Measurements from ENCODE around the gene FZD2. TPM values are rescaled to one million over a fixed set of nuclear protein-coding genes. Genes with fewer than 3 reads are reported as not detected.

FZD2 gene
- total and polyA plus RNA-seq, 2 of the 8 experiments (the other 6 are each of a cell fraction or from before 2014, with no cell fraction given), result 17.6 to 86.7 TPM

GRCh38 chr17:44610331-44610730 is 53.0 kb downstream of the FZD2 start (continued):
- TF ChIP-seq EGR1 (IDR thresholded peaks at IDR 0.05; ENCODE audit: borderline replicate concordance, low read depth, low read length) (no peak), SRF (IDR thresholded peaks at IDR 0.05; ENCODE audit: low read depth, low read length) (no peak), NANOG (IDR thresholded peaks at IDR 0.05; ENCODE audit: insufficient read depth, low read depth, low read length, poor library complexity, severe bottlenecking) (no peak), E2F6 (IDR thresholded peaks at IDR 0.05) (no peak), RNF2 (IDR thresholded peaks at IDR 0.05; ENCODE audit: borderline replicate concordance, low read depth, low read length, missing control alignments, poor library complexity, severe bottlenecking) (no peak), SIRT6 (IDR thresholded peaks at IDR 0.05; ENCODE audit: low read length) (no peak), ZNF274 (IDR thresholded peaks at IDR 0.05; ENCODE audit: borderline replicate concordance, extremely low read depth, low read length) (no peak), KDM4A (IDR thresholded peaks at IDR 0.05; ENCODE audit: low read depth, low read length, severe bottlenecking) (no peak), SIN3A (conservative IDR thresholded peaks at IDR 0.05 in 1 of 2, IDR thresholded peaks at IDR 0.05 in 1 of 2; ENCODE audit: low read depth in 1 of 2, low read length in 2 of 2) (no peak), CHD1 (IDR thresholded peaks at IDR 0.05; ENCODE audit: low read depth, low read length) (no peak), POLR2A (IDR thresholded peaks at IDR 0.05; ENCODE audit: control extremely low read depth in 1 of 2, low read depth in 2 of 2, low read length in 2 of 2) (no peak)

Other genes starting within 250 kb of the FZD2 start
- 6.1 and 6.4 TPM in 2 replicates for gene RUNDC3A, start 248.9 kb upstream of the FZD2 start, total RNA-seq (2021; fragmentation: NEBNext Ultra II Directional; extraction: Animal tissue kit (Norgen Biotek cat#: 25700))
- 13.8 and 15.6 TPM in 2 replicates for gene RUNDC3A, start 248.9 kb upstream of the FZD2 start, polyA plus RNA-seq (2011; rRNA removed)
- 189 and 200 TPM in 2 replicates for gene SLC25A39, start 232.7 kb upstream of the FZD2 start, total RNA-seq (2021; fragmentation: NEBNext Ultra II Directional; extraction: Animal tissue kit (Norgen Biotek cat#: 25700))
- 291 and 408 TPM in 2 replicates for gene SLC25A39, start 232.7 kb upstream of the FZD2 start, polyA plus RNA-seq (2011; rRNA removed)
- gene GRN, start 212.2 kb upstream of the FZD2 start, total RNA-seq (2021; fragmentation: NEBNext Ultra II Directional; extraction: Animal tissue kit (Norgen Biotek cat#: 25700)), result 108 and 117 TPM in 2 replicates
- 387 and 526 TPM in 2 replicates for gene GRN, start 212.2 kb upstream of the FZD2 start, polyA plus RNA-seq (2011; rRNA removed)
- 23.9 and 24.1 TPM in 2 replicates for gene FAM171A2, start 193.6 kb upstream of the FZD2 start, total RNA-seq (2021; fragmentation: NEBNext Ultra II Directional; extraction: Animal tissue kit (Norgen Biotek cat#: 25700))
- gene FAM171A2, start 193.6 kb upstream of the FZD2 start, polyA plus RNA-seq (2011; rRNA removed), result 21.9 and 31.8 TPM in 2 replicates
- 11.3 and 12.3 TPM in 2 replicates for gene ITGA2B, start 167.8 kb upstream of the FZD2 start, total RNA-seq (2021; fragmentation: NEBNext Ultra II Directional; extraction: Animal tissue kit (Norgen Biotek cat#: 25700))
- 6.9 and 12.4 TPM in 2 replicates for gene ITGA2B, start 167.8 kb upstream of the FZD2 start, polyA plus RNA-seq (2011; rRNA removed)
- 51.5 and 58.1 TPM in 2 replicates for gene GPATCH8, start 54.1 kb upstream of the FZD2 start, total RNA-seq (2021; fragmentation: NEBNext Ultra II Directional; extraction: Animal tissue kit (Norgen Biotek cat#: 25700))
- 20.5 and 21.6 TPM in 2 replicates for gene GPATCH8, start 54.1 kb upstream of the FZD2 start, polyA plus RNA-seq (2011; rRNA removed)
- 3.6 and 4.8 TPM in 2 replicates for gene MEIOC, start 99.0 kb downstream of the FZD2 start, total RNA-seq (2021; fragmentation: NEBNext Ultra II Directional; extraction: Animal tissue kit (Norgen Biotek cat#: 25700))
- 3.0 and 4.2 TPM in 2 replicates for gene MEIOC, start 99.0 kb downstream of the FZD2 start, polyA plus RNA-seq (2011; rRNA removed)
- 33.2 and 38.1 TPM in 2 replicates for gene CCDC43, start 132.3 kb downstream of the FZD2 start, total RNA-seq (2021; fragmentation: NEBNext Ultra II Directional; extraction: Animal tissue kit (Norgen Biotek cat#: 25700))
- gene CCDC43, start 132.3 kb downstream of the FZD2 start, polyA plus RNA-seq (2011; rRNA removed), result 4.0 and 4.9 TPM in 2 replicates
- 26.9 and 29.1 TPM in 2 replicates for gene DBF4B, start 151.2 kb downstream of the FZD2 start, total RNA-seq (2021; fragmentation: NEBNext Ultra II Directional; extraction: Animal tissue kit (Norgen Biotek cat#: 25700))
- gene DBF4B, start 151.2 kb downstream of the FZD2 start, polyA plus RNA-seq (2011; rRNA removed), result 20.2 and 27.6 TPM in 2 replicates
- 2.8 and 2.9 TPM in 2 replicates for gene ADAM11, start 201.5 kb downstream of the FZD2 start, total RNA-seq (2021; fragmentation: NEBNext Ultra II Directional; extraction: Animal tissue kit (Norgen Biotek cat#: 25700))
- 2.3 and 2.7 TPM in 2 replicates for gene ADAM11, start 201.5 kb downstream of the FZD2 start, polyA plus RNA-seq (2011; rRNA removed)

Measured in H1 (cell line).